22Rv1 (cell line): ENCODE results near the gene NOL4L.

Source experiments
- CTCF ChIP-seq: fragments of 450-650 bp; IDR thresholded peaks from 2 replicates; pipeline ENCODE4 v1.5.1; 2017; ENCODE audit warnings: mild to moderate bottlenecking
- ZFX ChIP-seq: fragments of 450-650 bp; IDR thresholded peaks from 2 replicates; pipeline ENCODE4 v1.6.1; 2017; ENCODE audit warnings: antibody characterized with exemption, borderline replicate concordance

DNA sequence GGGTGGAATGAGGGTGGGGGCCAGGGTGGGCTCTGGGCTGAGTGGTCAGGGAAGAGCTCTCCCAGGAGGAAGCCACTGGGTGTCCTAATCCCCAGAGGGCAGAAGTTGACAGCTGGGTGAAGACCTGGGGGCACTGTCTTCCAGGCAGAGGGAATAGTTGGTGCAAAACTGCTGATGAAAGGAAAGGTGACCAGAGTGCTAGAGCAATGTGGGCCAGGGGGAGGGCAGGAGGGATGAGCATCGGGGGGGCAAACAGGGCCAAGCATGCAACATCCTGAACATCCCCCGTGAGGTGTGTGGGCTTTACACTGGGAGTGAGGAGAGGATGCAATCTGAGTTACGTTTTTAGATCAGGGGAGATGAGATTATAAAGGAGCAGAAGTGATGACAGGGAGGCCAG lies 97.8 kb downstream of the NOL4L start:
- TF ChIP-seq CTCF, result no peak
- no peak for TF ChIP-seq ZFX
